Measurements from ENCODE around the gene ISM2. TPM values are rescaled to one million over a fixed set of nuclear protein-coding genes. Genes with fewer than 3 reads are reported as not detected.

Gene ISM2
- total RNA-seq, 3 donors from 2014 or later, result 0.32 to 0.59 TPM; not detected in 1

GRCh38 chr14:77508249-77508648, 9.6 kb upstream of the ISM2 start:
- Histone ChIP-seq H3K27me3 (no peaks in the 10 kb centered on the region), H3K4me3 (no peak overlapping the region), H3K36me3 (peaks cover 3% of the 10 kb centered on the region), H3K4me1 (no peaks in the 10 kb centered on the region), H3K9me3 (peaks cover 0 to 8% of the 10 kb centered on the region in 2 donors), H3K27ac (no peak overlapping the region)
- TF ChIP-seq POLR2A (IDR thresholded peaks at IDR 0.05) (no peak), CTCF (IDR thresholded peaks at IDR 0.05) (no peak), POLR2AphosphoS5 (IDR thresholded peaks at IDR 0.05) (no peak)
- no peak for DNase-seq (ENCODE audit: low spot score in 2 of 2)
- intact Hi-C loops (cut with DNase I; ENCODE audit: low total_unique reads), result no loop called here

GRCh38 chr14:77507762-77508161, 9.1 kb upstream of the ISM2 start:
- H3K4me3 ChIP-seq, result no peak overlapping the region
- peaks cover 0 to 8% of the 10 kb centered on the region in 2 donors for H3K9me3 ChIP-seq
- no peaks in the 10 kb centered on the region for H3K4me1 ChIP-seq
- H3K36me3 ChIP-seq, result peaks cover 3% of the 10 kb centered on the region
- TF ChIP-seq POLR2A (IDR thresholded peaks at IDR 0.05) (no peak), POLR2AphosphoS5 (IDR thresholded peaks at IDR 0.05) (no peak), CTCF (IDR thresholded peaks at IDR 0.05) (no peak)
- intact Hi-C loops (cut with DNase I; ENCODE audit: low total_unique reads), result no loop called here
- no peaks in the 10 kb centered on the region for H3K27me3 ChIP-seq
- DNase-seq (ENCODE audit: low spot score in 2 of 2), result no peak
- H3K27ac ChIP-seq, result no peak overlapping the region

- Histone ChIP-seq H3K4me1 (no peaks in the 10 kb centered on the region), H3K9me3 (peaks cover 0 to 8% of the 10 kb centered on the region in 2 donors), H3K36me3 (no peaks in the 10 kb centered on the region), H3K27ac (no peak overlapping the region), H3K4me3 (no peak overlapping the region), H3K27me3 (no peaks in the 10 kb centered on the region)
- DNase-seq (ENCODE audit: low spot score in 2 of 2), result no peak
- intact Hi-C loops (cut with DNase I; ENCODE audit: low total_unique reads), result no loop called here
- TF ChIP-seq POLR2AphosphoS5 (IDR thresholded peaks at IDR 0.05) (no peak), CTCF (IDR thresholded peaks at IDR 0.05) (no peak), POLR2A (IDR thresholded peaks at IDR 0.05) (no peak)
Observed at GRCh38 chr14:77505031-77505430, 6.4 kb upstream of the ISM2 start.

GRCh38 chr14:77503138-77503537, 4.5 kb upstream of the ISM2 start:
- no peaks in the 10 kb centered on the region for H3K36me3 ChIP-seq
- no peak overlapping the region for H3K27ac ChIP-seq
- no peak for DNase-seq (ENCODE audit: low spot score in 2 of 2)
- no peak overlapping the region for H3K4me3 ChIP-seq
- H3K9me3 ChIP-seq, result peaks cover 0 to 8% of the 10 kb centered on the region in 2 donors
- no peak for TF ChIP-seq CTCF (IDR thresholded peaks at IDR 0.05)
- no peak for TF ChIP-seq POLR2AphosphoS5 (IDR thresholded peaks at IDR 0.05)
- TF ChIP-seq POLR2A (IDR thresholded peaks at IDR 0.05), result no peak
- peaks cover 0 to 10% of the 10 kb centered on the region in 2 donors for H3K27me3 ChIP-seq
- peaks cover 0 to 8% of the 10 kb centered on the region in 2 donors for H3K4me1 ChIP-seq
- intact Hi-C loops (cut with DNase I; ENCODE audit: low total_unique reads), result no loop called here

- H3K9me3 ChIP-seq, result peaks cover 0 to 8% of the 10 kb centered on the region in 2 donors
- H3K27me3 ChIP-seq, result peaks cover 0 to 16% of the 10 kb centered on the region in 2 donors
- H3K4me3 ChIP-seq, result no peak overlapping the region
- TF ChIP-seq CTCF (IDR thresholded peaks at IDR 0.05), result no peak
- no peak for TF ChIP-seq POLR2AphosphoS5 (IDR thresholded peaks at IDR 0.05)
- no peak for TF ChIP-seq POLR2A (IDR thresholded peaks at IDR 0.05)
- no peaks in the 10 kb centered on the region for H3K36me3 ChIP-seq
- H3K27ac ChIP-seq, result no peak overlapping the region
- DNase-seq (ENCODE audit: low spot score in 2 of 2), result no peak
- peaks cover 0 to 10% of the 10 kb centered on the region in 2 donors for H3K4me1 ChIP-seq
- intact Hi-C loops (cut with DNase I; ENCODE audit: low total_unique reads), result no loop called here
Observed at GRCh38 chr14:77502109-77502782, 3.6 kb upstream of the ISM2 start.
